LNCAP (cell line): Measurements from ENCODE around the gene DCAF5.

ENCODE experiments used
- CTCF ChIP-seq: fragments of 450-650 bp; IDR thresholded peaks from 2 replicates; pipeline ENCODE4 v1.5.1; 2017; ENCODE audit warnings: mild to moderate bottlenecking

DCAF5 gene

GRCh38 chr14:69072584-69072983, 80.3 kb downstream of the DCAF5 start:
- no peak for TF ChIP-seq CTCF

GRCh38 chr14:69068744-69069421, 84.0 kb downstream of the DCAF5 start:
- no peak for TF ChIP-seq CTCF

- TF ChIP-seq CTCF, result no peak
Observed at GRCh38 chr14:69066396-69067171, 86.3 kb downstream of the DCAF5 start.

GRCh38 chr14:69064596-69064995, 88.3 kb downstream of the DCAF5 start:
- no peak for TF ChIP-seq CTCF

GRCh38 chr14:69059658-69060623, 93.0 kb downstream of the DCAF5 start:
- no peak for TF ChIP-seq CTCF

- peak; percentile 32 for TF ChIP-seq CTCF
Observed at GRCh38 chr14:69055999-69056788, 96.7 kb downstream of the DCAF5 start.

- TF ChIP-seq CTCF, result no peak
Observed at GRCh38 chr14:69055125-69055524, 97.8 kb downstream of the DCAF5 start.
